ENCODE results near the gene GALNT12. TPM values are rescaled to one million over a fixed set of nuclear protein-coding genes. Genes with fewer than 3 reads are reported as not detected.

Gene GALNT12
- total and polyA plus RNA-seq, 2 donors (not counting 1 experiment from before 2014, with no cell fraction given): 3.2 to 4.5 TPM

GRCh38 chr9:98870782-98871557, 63.5 kb downstream of the GALNT12 start:
- DNase-seq: no peak

More at GRCh38 chr9:98870782-98871557, 63.5 kb downstream of the GALNT12 start:
- no peaks in the 10 kb centered on the region for H3K36me3 ChIP-seq (replicated peaks in 1 of 2; ENCODE audit: control extremely low read depth in 1 of 2, control insufficient read depth in 1 of 2, extremely low read depth in 1 of 2, insufficient read depth in 2 of 2, low read length in 1 of 2)
- Mint-ChIP-seq H3K9me3 (ENCODE audit: insufficient read depth) (no peaks in the 10 kb centered on the region), H3K4me3 (no peak overlapping the region), H3K27me3 (peaks cover 30% of the 10 kb centered on the region), H3K4me1 (no peaks in the 10 kb centered on the region), H3K27ac (no peak overlapping the region)
- H3K9ac ChIP-seq (ENCODE audit: low read length): no peak overlapping the region
- POLR2A ChIA-PET: no interaction called here
- intact Hi-C loops (cut with micrococcal nuclease): no loop called here
- H3K4me3 ChIP-seq (ENCODE audit: control extremely low read depth in 1 of 5, extremely low read depth in 1 of 5, insufficient read depth in 1 of 5, low read depth in 2 of 5, low read length in 4 of 5): no peak overlapping the region
- H3K79me2 ChIP-seq (ENCODE audit: control insufficient read depth, insufficient read depth, low read length): no peaks in the 10 kb centered on the region
- no peaks in the 10 kb centered on the region for H4K20me1 ChIP-seq (ENCODE audit: control insufficient read depth, insufficient read depth, low read length, poor library complexity, severe bottlenecking)
- peaks cover 0 to 3% (median 0%) of the 10 kb centered on the region in 3 donors for H3K9me3 ChIP-seq (ENCODE audit: control extremely low read depth in 1 of 3, control insufficient read depth in 2 of 3, insufficient read depth in 1 of 3, low read length in 2 of 3)
- H3K27me3 ChIP-seq (replicated peaks in 1 of 4; ENCODE audit: control extremely low read depth in 1 of 4, control insufficient read depth in 3 of 4, insufficient read depth in 4 of 4, low read length in 3 of 4): peaks cover 0 to 2% (median 0%) of the 10 kb centered on the region in 4 experiments
- no peak overlapping the region for H3K27ac ChIP-seq (ENCODE audit: low read length in 2 of 2)
- CTCF ChIA-PET: no interaction called here
- H2AFZ ChIP-seq (ENCODE audit: insufficient read depth, low read depth, low read length, poor library complexity, severe bottlenecking): no peak overlapping the region
- ATAC-seq (ENCODE audit: low read depth): no peak
- TF ChIP-seq CTCF (IDR thresholded peaks at IDR 0.05): no peak
- TF ChIP-seq EZH2 (IDR thresholded peaks at IDR 0.05; ENCODE audit: borderline replicate concordance, insufficient read depth, low read depth, low read length, poor library complexity, severe bottlenecking): no peak
- 60% methylated on average over 3 of the region's 5 CpGs for WGBS (ENCODE audit: insufficient coverage)
- H3K4me2 ChIP-seq (replicated peaks; ENCODE audit: low read depth, low read length, poor library complexity, severe bottlenecking): no peak overlapping the region
- no peaks in the 10 kb centered on the region for H3K4me1 ChIP-seq (ENCODE audit: control insufficient read depth in 2 of 2, insufficient read depth in 2 of 2, low read length in 2 of 2)
